ENCODE results near the gene MEAK7.

MEAK7 gene

GRCh38 chr16:84511180-84511800, 6.8 kb upstream of the MEAK7 start:
- DNase-seq, result peak; percentile 57

GRCh38 chr16:84509032-84509950, 4.8 kb upstream of the MEAK7 start:
- no peak for DNase-seq

GRCh38 chr16:84508502-84508901, 4.0 kb upstream of the MEAK7 start:
- DNase-seq, result no peak

GRCh38 chr16:84507011-84507982, 2.8 kb upstream of the MEAK7 start:
- no peak for DNase-seq

- DNase-seq, result no peak
Observed at GRCh38 chr16:84505249-84506187, 1.1 kb upstream of the MEAK7 start.

GRCh38 chr16:84503751-84504395, 586 bp downstream of the MEAK7 start:
- no peak for DNase-seq

GRCh38 chr16:84502581-84502980, 1.9 kb downstream of the MEAK7 start:
- no peak for DNase-seq

GRCh38 chr16:84502075-84502474, 2.4 kb downstream of the MEAK7 start:
- no peak for DNase-seq

GRCh38 chr16:84501077-84501735, 3.3 kb downstream of the MEAK7 start:
- DNase-seq, result no peak

GRCh38 chr16:84500531-84500930, 3.9 kb downstream of the MEAK7 start:
- no peak for DNase-seq

GRCh38 chr16:84499638-84500037, 4.8 kb downstream of the MEAK7 start:
- no peak for DNase-seq

- DNase-seq, result no peak
Observed at GRCh38 chr16:84498859-84499620, 5.4 kb downstream of the MEAK7 start.

GRCh38 chr16:84498223-84498610, 6.2 kb downstream of the MEAK7 start:
- DNase-seq, result no peak

- no peak for DNase-seq
Observed at GRCh38 chr16:84497418-84498222, 6.8 kb downstream of the MEAK7 start.

- no peak for DNase-seq
Observed at GRCh38 chr16:84496991-84497390, 7.5 kb downstream of the MEAK7 start.

- DNase-seq, result no peak
Observed at GRCh38 chr16:84495506-84495905, 9.0 kb downstream of the MEAK7 start.

- DNase-seq, result no peak
Observed at GRCh38 chr16:84489131-84489530, 15.3 kb downstream of the MEAK7 start.

GRCh38 chr16:84487358-84487757, 17.1 kb downstream of the MEAK7 start:
- DNase-seq, result no peak

GRCh38 chr16:84486551-84487235, 17.8 kb downstream of the MEAK7 start:
- no peak for DNase-seq

Measured in SHP77 treated with DMSO at 0.1 percent for 48 hours (cell line).